Gastrocnemius medialis (tissue), 4 donors: ENCODE results near the gene OR6B1. TPM values are rescaled to one million over a fixed set of nuclear protein-coding genes. Genes with fewer than 3 reads are reported as not detected.
"Not testable (repeated sequence)": the region's sequence is repeated elsewhere in the genome, so short reads cannot be mapped to it uniquely, and the experiment has no call there.

ENCODE experiments used
- ATAC-seq, 2 donors: fragments of 150-250 bp; one replicate each; pipeline ENCODE4 v1.9.1; 2016
- DNase-seq, 2 donors: peaks; one replicate each; pipeline ENCODE4 v3.0.0-alpha.2; 2019
- H3K27ac ChIP-seq, 4 donors: fragments of 200-600 bp; sonication (generic); 1 replicate in 1 of 4; 2 replicates in 3 of 4; pipeline ENCODE4 v1.5.1; 2016 to 2018; ENCODE audit warnings: mild to moderate bottlenecking in 2 of 4, moderate library complexity in 1 of 4
- H3K27me3 ChIP-seq, 3 donors: fragments of 200-600 bp; sonication (generic) in 2 of 3; 1 replicate in 1 of 3; 2 replicates in 2 of 3; pipeline versions ENCODE4 v1.5.1 to v1.6.0; 2016 to 2019; ENCODE audit warnings: mild to moderate bottlenecking in 1 of 3, moderate library complexity in 1 of 3
- H3K36me3 ChIP-seq, 2 donors: fragments of 200-600 bp; sonication (generic) in 1 of 2; one replicate each; pipeline ENCODE4 v1.5.1; 2017 to 2018
- H3K4me1 ChIP-seq, 2 donors: fragments of 200-600 bp; sonication (generic) in 1 of 2; one replicate each; pipeline ENCODE4 v1.5.1; 2016 to 2017; ENCODE audit warnings: mild to moderate bottlenecking in 2 of 2
- H3K4me3 ChIP-seq, 4 donors: fragments of 200-600 bp; sonication (generic) in 3 of 4; 1 replicate in 1 of 4; 2 replicates in 3 of 4; pipeline ENCODE4 v1.5.1; 2016 to 2019; ENCODE audit warnings: mild to moderate bottlenecking in 2 of 4
- H3K9me3 ChIP-seq, 3 donors: fragments of 200-600 bp; sonication (generic) in 2 of 3; 1 replicate in 1 of 3; 2 replicates in 2 of 3; pipeline ENCODE4 v1.5.1; 2016 to 2019
- CTCF ChIP-seq, 5 experiments: fragments of 450-650 bp in 3 of 5; fragments of 200-600 bp in 2 of 5; sonication (generic) in 2 of 5; IDR thresholded peaks in 4 of 5; conservative IDR thresholded peaks in 1 of 5; 1 replicate in 4 of 5; 2 replicates in 1 of 5; pipeline ENCODE4 v1.5.1; 2016 to 2019; ENCODE audit warnings: antibody characterized with exemption in 5 of 5, mild to moderate bottlenecking in 3 of 5, moderate library complexity in 3 of 5
- POLR2A ChIP-seq, 2 donors: fragments of 450-650 bp; IDR thresholded peaks; one replicate each; pipeline ENCODE4 v1.6.1; 2017; ENCODE audit warnings: antibody characterized with exemption in 2 of 2, mild to moderate bottlenecking in 2 of 2, moderate library complexity in 2 of 2
- in situ Hi-C, 4 donors: fragments of 200-750 bp; cut with MboI; loops; one replicate each; pipeline versions ENCODE4 v1.15.0 to v1.8.0; 2017; ENCODE audit warnings: low sequenced_read_pairs in 4 of 4
- intact Hi-C: fragments of 100-400 bp; cut with DNase I; formaldehyde crosslinking; loops from one replicate; pipeline ENCODE4 v1.15.1; 2023; ENCODE audit warnings: low total_unique reads
- total RNA-seq, 4 donors: library from RNA; depleted of rRNA; stranded (reverse); fragments of >200 nt; gene quantifications; one replicate each; pipeline versions ENCODE4 v1.1.0 to v1.2.3, GENCODE V29; 2016

OR6B1 gene
- total RNA-seq, 4 donors from 2014 or later, result not detected

GRCh38 chr7:144009361-144009760 lies 9.2 kb downstream of the OR6B1 start:
- DNase-seq (no peak), ATAC-seq (no peak)
- Histone ChIP-seq H3K9me3 (no peaks in the 10 kb centered on the region), H3K27me3 (no peaks in the 10 kb centered on the region), H3K27ac (no peak overlapping the region), H3K4me1 (no peaks in the 10 kb centered on the region), H3K4me3 (no peak overlapping the region), H3K36me3 (no peaks in the 10 kb centered on the region)
- no peak for TF ChIP-seq POLR2A (IDR thresholded peaks at IDR 0.05)
- no peak for TF ChIP-seq CTCF (IDR thresholded peaks at IDR 0.05 in 4 of 5, conservative IDR thresholded peaks at IDR 0.05 in 1 of 5)
- in situ Hi-C loops, result no loop called here
- intact Hi-C loops, result no loop called here

GRCh38 chr7:144010061-144010460 lies 9.9 kb downstream of the OR6B1 start:
- ATAC-seq, in situ Hi-C loops, H3K9me3 ChIP-seq, H3K27ac ChIP-seq, H3K4me1 ChIP-seq, H3K36me3 ChIP-seq, DNase-seq, H3K4me3 ChIP-seq, intact Hi-C loops, H3K27me3 ChIP-seq: not testable (repeated sequence)

GRCh38 chr7:144010821-144011220 lies 10.7 kb downstream of the OR6B1 start:
- intact Hi-C loops, H3K9me3 ChIP-seq, H3K36me3 ChIP-seq, H3K27ac ChIP-seq, H3K4me3 ChIP-seq, DNase-seq, in situ Hi-C loops, H3K4me1 ChIP-seq, H3K27me3 ChIP-seq, ATAC-seq: not testable (repeated sequence)

- Histone ChIP-seq H3K36me3 (no peaks in the 10 kb centered on the region), H3K4me3 (no peak overlapping the region), H3K27me3 (no peaks in the 10 kb centered on the region), H3K27ac (no peak overlapping the region), H3K9me3 (no peaks in the 10 kb centered on the region), H3K4me1 (no peaks in the 10 kb centered on the region)
- DNase-seq (no peak), ATAC-seq (no peak)
- no peak for TF ChIP-seq CTCF (IDR thresholded peaks at IDR 0.05 in 4 of 5, conservative IDR thresholded peaks at IDR 0.05 in 1 of 5)
- no peak for TF ChIP-seq POLR2A (IDR thresholded peaks at IDR 0.05)
- in situ Hi-C loops, result no loop called here
- intact Hi-C loops, result no loop called here
Measured at GRCh38 chr7:144011458-144012230, 11.5 kb downstream of the OR6B1 start.

- no peaks in the 10 kb centered on the region for H3K4me1 ChIP-seq
- TF ChIP-seq CTCF (IDR thresholded peaks at IDR 0.05 in 4 of 5, conservative IDR thresholded peaks at IDR 0.05 in 1 of 5) (no peak), POLR2A (IDR thresholded peaks at IDR 0.05) (no peak)
- no peaks in the 10 kb centered on the region for H3K27me3 ChIP-seq
- no peak overlapping the region for H3K4me3 ChIP-seq
- no peaks in the 10 kb centered on the region for H3K9me3 ChIP-seq
- DNase-seq (no peak), ATAC-seq (no peak)
- intact Hi-C loops (no loop called here), in situ Hi-C loops (no loop called here)
- no peak overlapping the region for H3K27ac ChIP-seq
- no peaks in the 10 kb centered on the region for H3K36me3 ChIP-seq
Measured at GRCh38 chr7:144018065-144018464, 17.9 kb downstream of the OR6B1 start.

GRCh38 chr7:144019457-144019856 lies 19.3 kb downstream of the OR6B1 start:
- Histone ChIP-seq H3K4me3 (no peak overlapping the region), H3K4me1 (no peaks in the 10 kb centered on the region), H3K9me3 (no peaks in the 10 kb centered on the region), H3K36me3 (no peaks in the 10 kb centered on the region), H3K27me3 (no peaks in the 10 kb centered on the region), H3K27ac (peak overlapping the region in 2 of 4 donors; percentile 38 to 41)
- no peak for TF ChIP-seq POLR2A (IDR thresholded peaks at IDR 0.05)
- TF ChIP-seq CTCF (IDR thresholded peaks at IDR 0.05 in 4 of 5, conservative IDR thresholded peaks at IDR 0.05 in 1 of 5), result no peak
- intact Hi-C loops (no loop called here), in situ Hi-C loops (no loop called here)
- no peak for ATAC-seq
- no peak for DNase-seq
